ENCODE data around the gene PHACTR1.
A peak's percentile ranks its signal among the peaks of the same experiment; 100 is the strongest.

The PHACTR1 gene

GRCh38 chr6:12803486-12803885, 86.9 kb downstream of the PHACTR1 start:
- no peak for DNase-seq (ENCODE audit: low read depth)

- no peak for DNase-seq (ENCODE audit: low read depth)
These were observed 88.5 kb downstream of the PHACTR1 start for GRCh38 chr6:12804952-12805645.

DNA sequence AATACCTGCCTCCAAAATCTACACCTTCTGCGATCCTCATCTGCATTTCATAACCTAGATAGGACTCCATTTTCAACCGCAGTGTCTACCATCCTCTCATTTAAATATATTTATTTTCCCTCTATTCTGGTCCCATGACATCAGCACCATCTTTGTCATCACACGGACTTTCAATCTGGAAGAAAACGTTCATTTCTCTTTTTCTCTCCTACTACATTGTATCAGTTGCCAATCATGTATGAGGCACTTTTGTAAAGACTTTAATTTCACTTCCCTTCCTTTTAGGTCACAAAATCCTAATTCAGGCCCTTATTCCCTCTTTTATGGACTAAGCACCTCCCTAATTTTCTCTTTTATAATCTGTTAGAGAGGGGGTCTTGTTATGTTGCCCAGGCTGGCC, 89.6 kb downstream of the PHACTR1 start:
- DNase-seq (ENCODE audit: low read depth), result no peak

DNA sequence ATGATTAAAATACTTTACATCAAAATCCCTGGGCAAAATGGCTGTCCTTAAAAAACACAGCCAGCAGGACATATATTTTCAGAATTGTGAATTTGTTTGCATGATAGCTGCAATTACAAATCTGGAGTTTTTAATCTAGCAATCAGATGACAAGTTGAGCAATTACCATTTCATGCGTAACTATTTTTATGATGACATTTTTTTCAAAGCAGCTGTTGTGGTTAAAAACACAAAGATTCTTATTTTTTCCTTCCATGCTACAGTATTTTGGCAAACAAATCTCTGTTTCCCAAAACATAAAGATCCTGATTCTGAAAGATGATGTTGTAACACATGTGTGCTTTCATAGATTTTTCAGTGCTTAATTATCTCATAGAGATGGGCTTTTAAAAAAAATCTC, 90.2 kb downstream of the PHACTR1 start:
- no peak for DNase-seq (ENCODE audit: low read depth)

DNA sequence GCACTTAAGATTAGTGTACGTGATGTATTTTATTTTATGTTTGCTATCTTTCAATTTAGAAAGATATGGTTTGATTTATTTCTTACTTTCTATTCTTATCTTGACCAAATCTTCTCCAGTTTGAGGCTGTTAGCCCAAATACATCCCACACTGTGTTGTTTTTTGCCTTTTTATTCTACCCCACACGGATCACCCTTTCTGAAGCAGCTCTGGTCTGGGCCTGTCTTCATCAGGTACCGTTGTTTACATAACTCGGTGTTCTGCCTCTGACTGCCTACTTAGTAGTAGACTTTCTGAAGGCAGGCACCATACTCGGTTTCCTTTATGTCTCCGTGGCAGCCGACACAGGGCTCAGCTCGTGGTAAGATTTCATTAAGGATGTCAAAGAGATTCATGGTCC, 95.0 kb downstream of the PHACTR1 start:
- no peak for DNase-seq (ENCODE audit: low read depth)

GRCh38 chr6:12813321-12813720, 96.8 kb downstream of the PHACTR1 start:
- peak; percentile 47 for DNase-seq (ENCODE audit: low read depth)

DNA sequence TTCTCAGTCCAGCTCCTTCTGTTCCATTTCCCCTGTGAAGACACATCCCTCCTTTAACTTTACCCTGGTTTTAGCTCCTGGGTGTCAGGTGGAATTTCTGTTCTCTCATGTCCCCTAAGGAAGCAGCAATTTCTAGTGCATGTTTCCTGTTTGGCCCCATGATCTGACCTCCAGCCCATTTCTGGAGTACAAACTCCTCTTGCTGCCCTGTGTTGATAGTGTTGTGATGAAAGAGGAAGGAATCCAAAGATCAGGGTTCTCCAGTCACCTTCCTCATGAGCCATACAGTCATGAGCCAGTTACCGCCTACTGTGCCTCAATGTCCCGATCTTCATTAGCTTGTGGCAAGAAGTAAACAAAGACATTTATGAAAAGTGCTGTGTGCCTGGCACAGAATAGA, 97.4 kb downstream of the PHACTR1 start:
- no peak for DNase-seq (ENCODE audit: low read depth)

DNA sequence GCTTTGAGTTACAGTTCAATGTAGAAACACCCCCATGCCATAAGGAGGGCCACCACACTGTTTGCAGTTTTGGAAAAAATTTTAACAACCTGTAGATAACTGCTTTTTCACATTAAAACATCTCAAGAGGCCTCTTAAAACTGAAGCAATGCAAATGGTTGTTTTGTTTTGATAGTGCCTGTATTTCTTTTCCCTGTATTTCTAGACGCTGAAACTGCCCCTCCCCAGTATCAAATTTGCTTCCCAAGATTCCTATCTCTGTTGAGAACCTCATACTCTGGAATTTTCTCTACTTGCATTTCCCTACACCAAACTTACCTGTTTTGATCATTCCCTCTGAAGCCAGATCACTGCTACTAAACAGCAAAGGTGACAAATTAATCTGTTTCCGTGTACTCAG, 98.5 kb downstream of the PHACTR1 start:
- no peak for DNase-seq (ENCODE audit: low read depth)

DNA sequence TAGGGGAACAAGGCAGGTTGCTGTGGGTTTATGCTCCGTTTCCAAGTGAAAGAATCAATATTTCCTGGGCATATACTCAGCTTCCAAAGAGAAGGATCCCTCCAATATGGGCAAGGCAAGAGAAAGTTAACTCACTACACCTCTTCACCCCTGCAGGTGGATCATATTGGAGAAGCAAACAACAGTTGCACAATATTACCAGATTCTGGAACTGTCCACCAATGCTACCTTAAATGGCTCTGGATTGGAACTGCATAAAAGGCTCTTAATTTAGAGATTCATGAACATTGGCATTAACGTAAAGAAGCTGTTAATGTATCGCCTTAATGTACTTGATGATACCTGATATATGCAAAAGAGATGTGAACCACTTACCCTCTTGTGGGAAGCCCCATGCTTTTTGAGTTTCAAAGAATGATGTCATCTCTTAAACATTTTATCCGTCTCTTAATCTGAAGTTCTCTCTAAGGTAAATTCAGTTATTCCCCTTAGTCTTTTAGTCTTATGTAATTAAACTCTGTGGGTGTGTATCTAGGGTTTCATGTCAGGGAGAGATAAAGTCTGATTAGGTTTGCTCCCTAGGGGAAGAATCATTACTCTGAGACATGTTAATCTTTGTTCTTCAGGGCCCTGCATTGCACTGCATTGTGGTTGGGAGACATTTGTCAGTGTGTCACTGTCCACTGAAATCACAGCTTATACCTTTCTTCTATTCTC, 99.5 kb downstream of the PHACTR1 start:
- no peak for DNase-seq (ENCODE audit: low read depth)

- no peak for DNase-seq (ENCODE audit: low read depth)
These were observed 101.8 kb downstream of the PHACTR1 start for GRCh38 chr6:12818324-12818723.

GRCh38 chr6:12823847-12824246, 107.3 kb downstream of the PHACTR1 start:
- no peak for DNase-seq (ENCODE audit: low read depth)

GRCh38 chr6:12826584-12826983, 110.0 kb downstream of the PHACTR1 start:
- DNase-seq (ENCODE audit: low read depth), result no peak

DNA sequence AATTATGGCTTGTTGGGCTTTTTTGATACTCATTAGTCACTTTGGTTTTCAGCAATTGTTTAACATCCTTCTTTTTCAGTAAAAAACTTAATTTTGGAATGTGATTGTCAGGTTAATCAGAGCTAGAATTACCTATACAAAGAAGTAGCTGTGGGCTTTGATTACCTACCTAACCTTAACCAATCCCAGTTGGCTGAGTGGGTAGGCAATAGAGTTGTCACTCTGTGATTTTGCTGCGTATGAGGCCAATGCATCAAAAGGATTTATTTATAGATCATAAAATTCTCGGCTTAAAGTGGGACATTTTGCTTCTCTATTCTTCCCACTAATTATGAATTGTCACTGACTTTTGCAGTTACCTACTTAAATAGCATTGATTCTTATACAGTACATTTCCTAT, 111.4 kb downstream of the PHACTR1 start:
- DNase-seq (ENCODE audit: low read depth), result no peak

DNA sequence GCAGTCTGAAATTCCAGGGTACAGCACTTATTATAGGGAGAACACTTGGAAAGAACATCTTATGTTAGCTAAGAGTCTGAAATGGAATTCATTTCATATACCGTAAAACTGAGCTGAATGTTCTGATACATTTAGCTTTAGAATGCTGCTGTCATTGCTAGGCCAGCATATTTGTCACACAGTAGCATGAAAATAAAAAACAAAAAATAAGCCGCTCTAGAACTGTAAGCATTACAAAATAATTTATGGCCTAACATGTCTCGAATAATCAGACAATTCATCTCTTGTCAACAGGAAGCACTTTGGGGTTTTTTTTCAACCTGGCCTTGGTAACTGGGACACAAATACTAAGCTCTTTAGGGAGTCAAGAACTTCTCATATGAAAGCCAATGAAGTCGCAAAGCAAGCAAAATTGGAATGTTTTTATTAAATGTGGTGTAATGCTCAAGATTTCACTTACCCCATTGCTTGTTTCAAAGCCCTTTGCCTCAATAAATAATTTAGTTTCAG, 115.7 kb downstream of the PHACTR1 start:
- DNase-seq (ENCODE audit: low read depth), result no peak

DNA sequence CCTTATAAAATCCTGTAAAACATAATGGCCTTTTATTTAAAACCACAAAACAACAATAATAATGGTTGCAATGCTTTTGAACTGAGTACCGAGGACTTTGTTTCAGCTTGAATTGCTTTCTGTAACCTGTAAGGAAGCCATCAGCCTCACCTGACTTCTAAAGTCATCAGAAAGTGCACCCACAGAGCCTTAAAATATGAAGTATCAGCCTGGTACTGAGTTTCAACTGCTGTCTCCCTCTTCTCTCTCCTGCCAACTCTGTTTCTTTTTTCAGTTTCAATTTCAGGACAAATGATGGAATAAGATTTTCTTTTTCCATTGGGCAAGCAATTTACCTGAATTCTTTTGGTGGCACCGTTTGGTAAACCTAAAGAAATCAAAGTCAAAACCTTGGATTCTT, 119.4 kb downstream of the PHACTR1 start:
- DNase-seq (ENCODE audit: low read depth), result no peak

- no peak for DNase-seq (ENCODE audit: low read depth)
These were observed 125.1 kb downstream of the PHACTR1 start for GRCh38 chr6:12841619-12842018.

- no peak for DNase-seq (ENCODE audit: low read depth)
These were observed 125.5 kb downstream of the PHACTR1 start for GRCh38 chr6:12842114-12842513.

- no peak for DNase-seq (ENCODE audit: low read depth)
These were observed 126.1 kb downstream of the PHACTR1 start for GRCh38 chr6:12842658-12843057.

DNA sequence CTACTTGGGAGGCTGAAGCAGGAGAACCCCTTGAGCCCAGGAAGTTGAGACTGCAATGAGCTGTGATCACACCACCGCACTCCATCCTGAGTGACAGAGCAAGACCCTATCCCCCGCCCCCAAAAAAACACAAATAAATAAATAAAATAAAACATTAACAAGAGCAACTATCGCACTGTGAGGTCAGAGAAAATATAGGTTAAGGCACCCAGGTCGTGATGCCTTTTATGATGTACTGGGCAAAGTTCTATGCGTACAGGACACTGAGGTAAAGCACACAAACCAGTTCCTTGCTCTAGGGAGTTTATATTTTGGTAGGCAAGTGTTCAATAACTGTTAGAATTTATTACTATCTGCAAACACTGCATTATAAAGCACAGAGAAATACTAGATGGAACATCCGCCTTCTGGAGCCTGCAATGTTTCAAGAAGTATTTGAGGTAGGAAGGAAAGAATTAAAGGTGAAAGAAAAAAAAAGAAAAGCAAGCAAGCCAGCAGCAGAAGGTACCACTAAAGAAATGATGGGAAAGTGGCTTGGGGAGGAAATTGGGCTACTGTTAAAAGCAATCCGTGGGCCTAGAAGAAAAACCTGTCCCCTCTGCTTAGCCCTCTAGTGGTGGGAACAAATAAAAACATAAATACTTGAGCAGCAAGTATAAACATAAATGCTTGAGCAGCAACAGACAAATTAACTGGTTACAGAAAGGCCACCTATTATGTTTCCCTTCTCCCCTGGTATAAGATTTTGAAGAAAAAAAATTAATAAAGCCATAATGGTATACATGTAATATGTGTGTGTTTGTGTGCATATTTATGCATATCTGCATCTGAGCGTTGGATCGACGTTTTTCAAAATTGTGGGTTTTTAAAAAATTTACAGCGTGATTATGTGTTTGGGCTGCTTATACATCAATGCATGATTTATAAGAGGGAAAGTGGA, 128.0 kb downstream of the PHACTR1 start:
- peak; percentile 13 for DNase-seq (ENCODE audit: low read depth)

DNA sequence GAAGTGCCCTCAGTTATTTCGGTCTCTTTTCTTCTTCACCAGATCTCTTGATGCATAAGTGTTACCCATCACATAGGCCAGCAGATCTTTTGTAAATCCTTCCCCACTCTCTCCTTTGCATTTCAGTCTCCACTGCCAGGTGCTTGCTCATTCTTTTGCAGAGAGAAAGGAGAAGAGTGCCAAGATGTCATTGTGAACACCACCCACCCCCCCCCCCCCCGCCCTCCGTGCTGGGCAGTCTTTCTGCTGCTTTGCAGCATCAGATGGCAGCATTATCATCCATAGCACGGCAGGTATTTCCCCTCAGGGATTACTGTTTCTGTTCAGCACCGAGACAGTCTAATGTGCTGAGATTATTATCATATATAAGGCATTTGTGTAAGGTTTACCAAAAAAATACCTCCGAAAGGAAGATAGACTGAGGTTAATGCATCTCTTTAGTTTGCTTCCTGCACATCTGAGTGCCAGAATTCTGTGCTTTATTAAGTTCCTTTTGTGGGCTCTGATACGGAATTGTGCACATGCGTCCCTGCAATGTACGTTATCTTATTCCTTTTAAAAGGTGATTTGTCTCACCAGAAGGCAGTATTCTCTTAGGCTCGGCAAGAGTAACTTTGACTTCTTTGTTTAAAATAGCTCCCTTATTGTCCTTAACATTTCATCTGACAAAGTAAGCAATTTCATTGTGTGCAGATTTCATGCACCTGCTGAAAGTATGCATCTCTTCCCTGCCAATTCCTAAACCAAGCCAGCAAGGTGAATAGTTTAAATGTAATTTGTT, 128.8 kb downstream of the PHACTR1 start:
- DNase-seq (ENCODE audit: low read depth), result no peak

DNA sequence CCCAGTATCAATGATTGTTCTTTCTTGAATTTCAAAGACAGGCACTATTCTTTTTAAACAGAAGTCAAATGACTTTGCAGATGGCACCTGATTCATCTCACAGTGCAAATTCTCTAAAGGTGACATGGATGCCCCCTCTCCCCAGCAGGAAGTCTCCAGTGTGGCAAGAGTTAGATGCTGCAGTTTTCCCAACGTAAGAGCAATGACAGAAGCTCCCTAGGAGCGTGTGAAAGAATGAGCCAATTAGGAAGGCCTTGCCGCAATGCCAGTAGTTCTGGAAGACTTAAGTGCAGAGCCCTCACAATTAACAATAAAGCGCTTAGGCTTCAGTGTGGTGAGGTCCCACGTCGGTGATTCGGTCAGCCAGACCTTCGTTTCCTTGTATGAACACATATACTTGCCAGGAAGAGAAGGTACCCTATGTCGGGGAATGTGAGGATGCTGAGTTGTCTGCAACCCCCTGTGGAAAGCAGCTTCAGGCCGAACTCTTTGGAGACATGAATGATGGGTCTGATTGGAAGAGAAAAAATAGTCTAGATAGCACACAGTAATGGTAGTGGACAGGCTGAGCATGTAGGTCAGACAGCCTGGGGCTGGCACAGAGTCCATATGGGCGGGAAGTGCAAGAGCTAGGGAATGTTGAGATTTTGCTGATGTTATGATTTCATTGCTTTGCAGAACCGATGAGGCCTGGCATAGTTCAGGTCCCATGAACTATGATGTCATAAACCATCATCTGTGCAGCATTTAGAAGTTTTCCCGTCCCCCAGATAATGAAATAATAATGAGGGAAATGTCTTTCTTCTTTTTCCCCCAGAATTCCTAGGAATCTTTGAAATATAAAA, 132.6 kb downstream of the PHACTR1 start:
- no peak for DNase-seq (ENCODE audit: low read depth)
